ENCODE measurements around the gene CACHD1. TPM values are rescaled to one million over a fixed set of nuclear protein-coding genes. Genes with fewer than 3 reads are reported as not detected.
"Not testable (repeated sequence)": the region's sequence is repeated elsewhere in the genome, so short reads cannot be mapped to it uniquely, and the experiment has no call there.

The CACHD1 gene
- total RNA-seq, 2 donors from 2014 or later, result 8.6 to 12.9 TPM

- DNase-seq (no peak), ATAC-seq (no peak)
- intact Hi-C loops (cut with DNase I), result no loop called here
- Histone ChIP-seq H3K9me3 (no peaks in the 10 kb centered on the region), H3K4me3 (no peak overlapping the region), H3K27ac (no peak overlapping the region), H3K4me1 (peaks cover 27% of the 10 kb centered on the region), H3K36me3 (replicated peaks in 1 of 2; ENCODE audit: insufficient read depth in 1 of 2, low read depth in 2 of 2) (no peaks in the 10 kb centered on the region), H3K27me3 (no peaks in the 10 kb centered on the region)
- WGBS, 2 donors, result 94 to 96% methylated on average over 2 of the region's 2 CpGs
- TF ChIP-seq CTCF (IDR thresholded peaks at IDR 0.05) (no peak), POLR2A (IDR thresholded peaks at IDR 0.05) (no peak)
Observed at GRCh38 chr1:64508629-64509028, 38.7 kb downstream of the CACHD1 start.

GRCh38 chr1:64511044-64511443 is 41.1 kb downstream of the CACHD1 start:
- H3K4me3 ChIP-seq, result no peak overlapping the region
- ATAC-seq, result no peak

DNA sequence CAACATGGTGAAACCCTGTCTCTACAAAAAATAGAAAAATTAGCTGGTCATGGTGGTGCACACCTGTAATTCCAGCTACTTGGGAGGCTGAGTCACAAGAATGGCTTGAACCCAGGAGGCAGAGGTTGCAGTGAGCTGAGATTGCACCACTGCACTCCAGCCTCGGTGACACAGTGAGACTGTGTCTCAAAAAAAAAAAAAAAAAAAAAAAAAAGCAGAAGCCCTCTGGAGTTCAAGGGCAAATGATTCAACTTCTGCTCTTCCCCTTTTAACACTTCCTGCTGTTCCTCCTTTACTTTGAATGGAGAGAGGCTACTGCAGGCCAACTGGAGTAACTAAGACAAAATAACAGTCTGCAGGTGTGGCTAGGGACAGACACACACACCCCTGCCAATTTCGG is 42.3 kb downstream of the CACHD1 start:
- peak overlapping the region in 1 of 4 donors; percentile 31 for H3K27ac ChIP-seq
- intact Hi-C loops (cut with DNase I); H3K9me3 ChIP-seq; H3K36me3 ChIP-seq (replicated peaks in 1 of 2; ENCODE audit: insufficient read depth in 1 of 2, low read depth in 2 of 2); H3K27me3 ChIP-seq; H3K4me3 ChIP-seq; ATAC-seq: not testable (repeated sequence)
- DNase-seq, result peak in 1 of 4 donors; percentile 22
- peaks cover 48% of the 10 kb centered on the region for H3K4me1 ChIP-seq
- WGBS, 2 donors, result 29 to 60% methylated on average over 2 of the region's 2 CpGs

More at GRCh38 chr1:64511044-64511443, 41.1 kb downstream of the CACHD1 start:
- H3K36me3 ChIP-seq (replicated peaks in 1 of 2; ENCODE audit: insufficient read depth in 1 of 2, low read depth in 2 of 2), result no peaks in the 10 kb centered on the region
- no peak for DNase-seq
- intact Hi-C loops (cut with DNase I), result no loop called here
- no peaks in the 10 kb centered on the region for H3K27me3 ChIP-seq
- 63 to 86% methylated on average over 4 of the region's 4 CpGs for WGBS, 2 donors
- no peaks in the 10 kb centered on the region for H3K9me3 ChIP-seq
- no peak overlapping the region for H3K27ac ChIP-seq
- no peak for TF ChIP-seq CTCF (IDR thresholded peaks at IDR 0.05)
- no peak for TF ChIP-seq POLR2A (IDR thresholded peaks at IDR 0.05)
- H3K4me1 ChIP-seq, result peaks cover 42% of the 10 kb centered on the region

DNA sequence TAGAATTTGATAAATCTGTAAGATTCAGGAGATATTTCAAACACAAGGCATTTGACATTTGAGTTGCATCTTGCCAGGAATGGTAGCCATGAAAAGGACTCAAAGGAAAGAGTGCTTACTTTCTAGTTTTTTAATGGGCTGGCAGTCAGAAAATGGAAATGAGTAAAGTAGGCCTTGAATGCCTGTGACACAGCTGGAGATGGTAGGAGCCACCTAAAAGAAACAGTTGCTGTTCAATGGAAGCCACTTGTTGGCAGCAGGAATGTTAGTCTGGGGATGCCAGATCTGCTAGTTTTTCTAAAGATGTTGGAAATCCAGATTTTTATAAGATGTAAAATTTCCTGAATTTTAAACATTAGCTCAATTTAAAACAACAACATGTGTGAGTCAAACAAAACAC is 43.6 kb downstream of the CACHD1 start:
- Histone ChIP-seq H3K36me3 (replicated peaks in 1 of 2; ENCODE audit: insufficient read depth in 1 of 2, low read depth in 2 of 2) (no peaks in the 10 kb centered on the region), H3K4me3 (no peak overlapping the region), H3K4me1 (peaks cover 59% of the 10 kb centered on the region), H3K27me3 (no peaks in the 10 kb centered on the region), H3K9me3 (no peaks in the 10 kb centered on the region), H3K27ac (peak overlapping the region in 3 of 4 donors; percentile 40 to 51 (median 40))
- no peak for TF ChIP-seq POLR2A (IDR thresholded peaks at IDR 0.05)
- TF ChIP-seq CTCF (IDR thresholded peaks at IDR 0.05), result no peak
- DNase-seq (no peak), ATAC-seq (no peak)
- intact Hi-C loops (cut with DNase I), result no loop called here

DNA sequence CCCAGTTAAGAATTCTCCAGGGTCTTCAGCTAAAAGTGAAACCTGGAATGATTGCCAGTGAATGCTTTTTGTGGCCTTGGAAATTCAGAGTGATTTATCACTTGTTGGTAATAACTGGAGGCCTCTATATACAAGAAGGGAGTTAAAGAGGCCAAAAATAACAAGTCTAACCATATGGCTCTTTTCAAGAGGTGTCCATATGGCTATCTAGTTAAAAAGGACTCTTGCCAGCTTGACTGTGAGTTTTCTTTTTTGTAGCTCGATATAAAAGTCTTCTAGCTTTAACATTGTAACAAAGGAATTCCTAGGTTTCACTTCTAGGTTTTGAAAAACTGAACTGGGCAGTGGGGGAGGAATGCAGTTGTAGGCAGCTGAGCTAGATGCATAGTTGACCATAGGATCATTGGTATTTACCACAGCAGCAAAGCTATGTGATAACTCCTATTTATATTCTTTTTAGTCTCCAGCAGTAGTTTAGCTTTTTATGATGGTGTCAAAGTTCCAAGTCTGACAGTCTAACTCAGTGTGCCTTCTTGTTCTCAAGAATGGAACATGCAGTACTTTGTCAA is 44.4 kb downstream of the CACHD1 start:
- ATAC-seq (no peak), DNase-seq (no peak)
- 0 to 8% methylated on average over 1 of the region's 1 CpG for WGBS, 2 donors
- intact Hi-C loops (cut with DNase I), result no loop called here
- Histone ChIP-seq H3K36me3 (replicated peaks in 1 of 2; ENCODE audit: insufficient read depth in 1 of 2, low read depth in 2 of 2) (no peaks in the 10 kb centered on the region), H3K4me3 (no peak overlapping the region), H3K9me3 (no peaks in the 10 kb centered on the region), H3K27me3 (no peaks in the 10 kb centered on the region), H3K27ac (peak overlapping the region in 3 of 4 donors; percentile 40 to 51 (median 40)), H3K4me1 (peaks cover 66% of the 10 kb centered on the region)
- TF ChIP-seq POLR2A (IDR thresholded peaks at IDR 0.05), result no peak
- TF ChIP-seq CTCF (IDR thresholded peaks at IDR 0.05), result no peak

Data from body of pancreas (tissue), 4 donors.